Activated CD8-positive, alpha-beta memory T cell treated with anti-CD3 and anti-CD28 coated beads, Interleukin-2, amount 50 U/mL, for 48 hours (primary cell): ENCODE data around the gene SIGLEC14.
A peak's percentile ranks its signal among the peaks of the same experiment; 100 is the strongest.

ENCODE experiments used
- DNase-seq: peaks from one replicate; pipeline ENCODE4 v3.0.0-alpha.2; 2020

The SIGLEC14 gene

GRCh38 chr19:51610576-51610975 lies 36.0 kb downstream of the SIGLEC14 start:
- no peak for DNase-seq

GRCh38 chr19:51607920-51608562 lies 38.6 kb downstream of the SIGLEC14 start:
- peak; percentile 86 for DNase-seq

DNA sequence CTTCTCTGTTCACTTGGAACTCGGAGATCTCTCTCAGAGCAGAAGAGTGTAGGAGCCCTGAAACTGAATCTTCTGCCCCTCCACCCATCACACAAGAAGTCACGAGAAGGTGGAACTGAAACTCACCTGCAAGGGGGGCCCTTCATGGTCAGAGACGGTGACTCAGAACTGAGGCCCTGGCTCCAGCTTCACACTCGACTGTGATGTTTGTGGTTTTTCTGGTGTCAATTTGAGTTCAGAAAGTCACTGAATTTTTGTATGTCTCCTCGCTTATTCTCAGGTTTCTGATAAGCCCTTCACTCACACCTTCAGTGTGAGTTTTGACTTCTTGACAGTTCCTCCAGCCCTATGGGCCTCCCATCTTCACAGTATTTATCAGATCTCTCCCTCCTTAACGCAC lies 39.5 kb downstream of the SIGLEC14 start:
- DNase-seq: no peak

- no peak for DNase-seq
Measured at GRCh38 chr19:51602189-51602854, 44.3 kb downstream of the SIGLEC14 start.

DNA sequence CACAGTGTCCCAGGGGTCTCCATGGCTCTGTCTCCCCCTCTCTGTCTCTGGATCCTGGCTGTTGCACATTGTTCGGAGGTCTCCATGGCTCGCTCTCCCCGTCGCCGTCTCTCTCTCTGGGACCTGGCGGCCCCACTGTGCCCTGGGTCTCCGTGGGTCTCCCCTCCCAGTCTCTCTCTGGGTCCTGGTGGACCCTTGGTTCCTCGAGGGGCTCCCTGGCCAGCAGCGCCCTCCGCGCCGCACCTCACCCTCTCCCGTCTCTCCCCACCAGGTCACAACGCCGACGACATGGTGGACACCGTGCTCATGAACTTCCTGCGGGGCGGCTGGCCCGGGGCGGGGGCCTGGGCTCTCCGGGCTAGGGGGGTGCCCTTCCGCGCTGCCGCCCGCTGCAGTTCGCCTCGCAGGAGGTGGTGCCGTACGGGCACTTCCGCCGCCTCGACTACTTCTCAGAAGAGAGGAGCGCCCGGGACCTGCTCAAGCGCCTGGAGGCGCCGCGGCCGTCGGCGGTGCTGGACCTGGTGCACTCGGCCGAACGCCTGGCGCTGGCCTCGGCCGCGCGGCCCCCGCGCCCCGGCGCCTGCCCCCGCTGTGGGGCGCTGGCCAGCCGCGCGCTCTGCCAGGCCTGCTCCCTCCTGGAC lies 45.6 kb downstream of the SIGLEC14 start:
- no peak for DNase-seq

DNA sequence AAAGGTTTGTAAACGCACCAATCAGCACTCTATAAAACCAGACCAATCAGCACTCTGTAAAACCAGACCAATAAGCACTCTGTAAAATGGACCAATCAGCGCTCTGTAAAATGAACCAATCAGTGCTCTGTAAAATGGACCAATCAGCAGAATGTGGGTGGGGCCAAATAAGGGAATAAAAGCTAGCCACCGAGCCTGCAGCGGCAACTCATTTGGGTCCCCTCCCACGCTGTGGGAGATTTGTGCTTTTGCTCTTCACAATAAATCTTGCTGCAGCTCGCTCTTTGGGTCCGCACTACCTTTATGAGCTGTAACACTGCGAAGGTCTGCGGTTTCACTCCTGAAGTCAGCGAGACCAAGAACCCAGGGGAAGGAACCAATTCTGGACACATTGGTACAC lies 47.5 kb downstream of the SIGLEC14 start:
- DNase-seq: no peak

DNA sequence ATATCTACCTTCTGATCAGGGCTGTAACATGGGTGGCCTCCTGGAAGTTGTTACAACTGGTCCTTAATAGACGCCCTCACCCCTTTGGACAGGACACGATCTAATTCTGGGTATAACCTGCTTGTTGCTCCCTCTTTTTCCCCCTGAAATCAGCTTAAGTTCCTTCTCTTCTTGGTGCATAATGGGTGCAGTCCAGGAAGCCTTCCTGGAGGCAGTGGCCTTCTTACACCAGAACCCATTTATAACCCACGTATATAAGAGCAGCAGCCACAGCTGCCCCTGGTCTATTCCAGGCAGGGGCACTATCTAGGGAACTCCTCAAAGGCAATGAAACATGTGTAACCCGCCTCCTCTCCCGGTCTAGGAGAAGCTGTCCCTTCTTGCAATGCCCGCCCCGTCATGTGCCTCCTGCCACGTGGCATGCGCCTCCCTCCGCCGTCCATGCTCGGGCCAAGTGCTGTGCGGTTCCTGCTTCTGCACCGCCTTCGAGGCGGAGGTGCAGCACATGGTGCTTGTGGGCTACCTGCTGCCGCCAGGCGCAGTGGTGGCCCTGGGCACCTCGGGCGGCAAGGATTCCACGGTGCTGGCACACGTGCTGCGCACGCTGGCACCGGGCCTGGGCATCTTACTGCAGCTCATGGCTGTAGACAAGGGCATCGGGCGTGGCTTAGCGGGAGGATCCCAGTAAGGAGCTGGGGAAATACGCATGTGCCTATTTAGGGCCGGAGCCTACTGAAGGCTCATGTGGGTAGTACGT lies 48.3 kb downstream of the SIGLEC14 start:
- DNase-seq: no peak

GRCh38 chr19:51595190-51596175 lies 51.1 kb downstream of the SIGLEC14 start:
- no peak for DNase-seq

DNA sequence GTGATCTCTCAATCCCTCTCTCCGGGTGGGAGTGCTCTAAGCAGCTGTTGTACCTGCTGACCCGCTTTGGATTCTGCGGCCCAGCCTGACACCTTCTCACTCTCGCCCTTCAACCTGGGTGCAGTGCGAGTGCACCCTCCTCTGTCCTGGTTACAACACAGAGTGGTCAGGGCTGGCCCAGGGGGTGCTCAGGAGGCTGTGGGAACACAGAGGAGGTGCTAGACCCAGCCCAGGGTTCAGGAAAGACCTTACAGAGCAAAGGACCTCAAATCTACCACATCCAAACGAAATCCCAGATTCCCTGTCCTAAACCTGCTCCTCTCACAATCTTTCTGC lies 51.9 kb downstream of the SIGLEC14 start:
- no peak for DNase-seq

DNA sequence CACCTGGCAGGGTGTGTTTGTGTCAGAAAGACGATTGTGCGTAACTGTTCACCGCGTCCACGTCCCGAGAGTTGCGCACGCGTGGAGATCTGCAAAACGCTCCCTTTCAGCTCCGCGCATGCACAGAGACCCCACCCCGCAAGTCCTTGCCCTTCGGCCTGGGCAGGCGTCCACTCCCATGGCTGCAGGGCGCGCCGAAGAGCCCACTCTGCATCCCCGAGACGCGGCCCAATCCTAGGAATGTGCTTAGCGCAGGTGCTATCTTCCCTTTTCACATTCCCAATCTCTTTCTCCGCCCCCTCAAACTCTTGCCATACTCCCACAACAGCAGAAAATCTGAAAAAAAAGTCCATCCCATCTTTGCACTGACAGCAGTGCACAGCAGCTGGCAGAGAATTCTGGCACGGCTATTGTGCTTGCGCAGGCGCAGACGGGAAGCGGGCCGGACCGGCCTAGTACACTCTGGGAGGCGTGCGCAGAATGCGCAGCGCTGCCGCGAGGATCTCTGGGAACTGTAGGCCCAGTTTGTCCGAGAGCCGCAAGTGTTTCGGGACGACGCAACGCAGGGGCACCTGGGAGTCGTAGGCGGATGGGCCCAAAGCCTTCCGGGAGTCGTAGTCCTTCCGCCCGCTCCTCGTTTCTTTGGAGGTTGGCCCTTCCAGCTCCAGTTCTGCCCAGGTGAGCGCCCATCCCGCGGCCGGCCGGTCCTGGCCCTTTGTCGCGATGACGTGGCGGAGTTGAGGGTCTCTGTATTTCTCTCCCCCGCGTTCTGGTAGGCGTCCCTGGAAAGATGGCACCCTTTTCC lies 52.5 kb downstream of the SIGLEC14 start:
- peak; percentile 98 for DNase-seq

- DNase-seq: no peak
Measured at GRCh38 chr19:51593138-51593890, 53.3 kb downstream of the SIGLEC14 start.
